Keratinocyte (primary cell): ENCODE data around the gene SOX5.

Source experiments
- CTCF ChIP-seq, 3 experiments: IDR thresholded peaks in 1 of 3; conservative IDR thresholded peaks in 1 of 3; optimal IDR thresholded peaks in 1 of 3; 2 replicates in 2 of 3; 3 replicates in 1 of 3; pipeline versions ENCODE3 to v1.5.1; 2011; ENCODE audit warnings: low read length in 3 of 3, mild to moderate bottlenecking in 3 of 3, moderate library complexity in 2 of 3, control low read depth in 1 of 3, inconsistent platforms in 1 of 3; ENCODE audit not compliant: insufficient read depth in 2 of 3; ENCODE audit errors: extremely low read depth in 1 of 3
- EZH2 ChIP-seq: IDR thresholded peaks from one replicate; pipeline ENCODE4 v1.6.1; 2012; ENCODE audit warnings: inconsistent platforms, mild to moderate bottlenecking, low read length, moderate library complexity

- TF ChIP-seq EZH2: no peak
- no peak for TF ChIP-seq CTCF (optimal IDR thresholded peaks at IDR 0.05 in 1 of 3, IDR thresholded peaks at IDR 0.05 in 1 of 3, conservative IDR thresholded peaks at IDR 0.05 in 1 of 3; ENCODE audit: extremely low read depth in 1 of 3, insufficient read depth in 2 of 3, low read length in 3 of 3)
Measured at GRCh38 chr12:23669691-23670090, 279.8 kb downstream of the SOX5 start.
